CD4-positive, CD25-positive, alpha-beta regulatory T cell (primary cell): ENCODE results near the gene CNGB1. TPM values are rescaled to one million over a fixed set of nuclear protein-coding genes. Genes with fewer than 3 reads are reported as not detected.

ENCODE experiments used
- ATAC-seq, 2 donors: fragments of 150-1000 bp; cut with Tn5 transposase; one replicate each; pipeline ENCODE4 v1.10.0; 2021; ENCODE audit warnings: low read depth in 2 of 2, moderate number of reproducible peaks in 2 of 2, moderate library complexity in 1 of 2
- DNase-seq, 3 donors: peaks; one replicate each; pipeline versions ENCODE4 v3.0.0 to v3.0.0-alpha.2; 2012 to 2022; ENCODE audit warnings: mixed read lengths in 1 of 3
- H3K27ac ChIP-seq: one replicate; pipeline ENCODE4 v1.7.0; 2013; ENCODE audit warnings: mild to moderate bottlenecking, low read length; ENCODE audit not compliant: insufficient read depth, poor library complexity, severe bottlenecking
- H3K27me3 ChIP-seq: one replicate; pipeline ENCODE4 v1.7.0; 2013; ENCODE audit warnings: low read length; ENCODE audit not compliant: control insufficient read depth, insufficient read depth
- H3K36me3 ChIP-seq: one replicate; pipeline ENCODE4 v1.7.0; 2013; ENCODE audit warnings: mild to moderate bottlenecking, low read length, moderate library complexity; ENCODE audit not compliant: control insufficient read depth, insufficient read depth
- H3K4me1 ChIP-seq: 2 replicates; pipeline ENCODE4 v1.7.0; 2013; ENCODE audit warnings: mild to moderate bottlenecking, low read length; ENCODE audit not compliant: insufficient read depth, control insufficient read depth, poor library complexity, severe bottlenecking
- H3K4me3 ChIP-seq: one replicate; pipeline ENCODE4 v1.7.0; 2013; ENCODE audit warnings: low read depth, mild to moderate bottlenecking, low read length, moderate library complexity
- H3K9me3 ChIP-seq, 2 experiments: 1 replicate in 1 of 2; 2 replicates in 1 of 2; pipeline ENCODE4 v1.7.0; 2013; ENCODE audit warnings: low read length in 2 of 2, mild to moderate bottlenecking in 1 of 2, moderate library complexity in 1 of 2; ENCODE audit not compliant: control insufficient read depth in 2 of 2
- H3K27ac Mint-ChIP-seq, 3 donors: one replicate each; pipeline ENCODE4 v1.8.0; 2020 to 2022; ENCODE audit warnings: mild to moderate bottlenecking in 3 of 3, mixed read lengths in 3 of 3, moderate library complexity in 2 of 3
- H3K27me3 Mint-ChIP-seq: one replicate; pipeline ENCODE4 v1.8.0; 2022; ENCODE audit warnings: mild to moderate bottlenecking, mixed read lengths
- H3K36me3 Mint-ChIP-seq: one replicate; pipeline ENCODE4 v1.8.0; 2020; ENCODE audit warnings: mixed read lengths
- H3K4me1 Mint-ChIP-seq, 4 donors: one replicate each; pipeline ENCODE4 v1.8.0; 2020 to 2022; ENCODE audit warnings: mixed read lengths in 4 of 4, mild to moderate bottlenecking in 1 of 4
- H3K4me3 Mint-ChIP-seq, 4 donors: one replicate each; pipeline ENCODE4 v1.8.0; 2020 to 2022; ENCODE audit warnings: mild to moderate bottlenecking in 4 of 4, mixed read lengths in 4 of 4, moderate library complexity in 3 of 4
- H3K9me3 Mint-ChIP-seq, 7 donors: one replicate each; pipeline ENCODE4 v1.8.0; 2020 to 2022; ENCODE audit warnings: mixed read lengths in 7 of 7, mild to moderate bottlenecking in 3 of 7, moderate library complexity in 2 of 7
- polyA plus RNA-seq, 4 donors: library from polyadenylated mRNA; unstranded; fragments of 300-500 nt; fragmentation: Illumina TruSeq; gene quantifications; one replicate each; pipeline ENCODE4 v1.2.3, GENCODE V29; 2021
- total RNA-seq: library from RNA; stranded (reverse); gene quantifications from one replicate; pipeline ENCODE4 v1.2.3, GENCODE V29; 2022

CNGB1 gene
- total RNA-seq (not detected), polyA plus RNA-seq (not detected)

DNA sequence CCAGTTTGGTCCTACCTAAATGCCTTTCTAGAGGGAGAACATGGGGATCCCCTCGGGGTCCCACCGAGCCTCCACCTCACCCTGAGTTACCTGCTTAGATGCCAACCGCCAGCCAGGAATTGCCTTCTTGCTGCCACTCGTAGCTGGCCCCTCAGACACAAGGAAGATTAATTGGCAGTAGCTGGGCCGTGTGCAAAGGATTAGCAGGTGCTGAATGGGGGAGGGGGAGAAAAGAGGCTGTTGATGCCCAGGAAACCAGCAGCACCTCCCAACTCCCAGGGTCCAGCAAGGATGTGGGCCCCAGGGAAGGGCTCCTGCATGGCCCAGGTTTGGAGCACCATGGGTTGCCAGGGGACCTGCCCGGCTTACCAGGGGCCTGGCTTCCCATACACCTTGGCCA lies at the start of gene CNGB1:
Gene CNGB1 (minus strand): TSS at position 159 of the 400 bp plus-strand sequence. CDS start 3,842 bp downstream, outside the sequence.
- Histone ChIP-seq H3K36me3 (no peaks in the 10 kb centered on the region), H3K4me3 (no peak within 1 kb of the TSS), H3K27me3 (no peaks in the 10 kb centered on the region), H3K27ac (no peak within 1 kb of the TSS), H3K4me1 (no peaks in the 10 kb centered on the region), H3K9me3 (no peaks in the 10 kb centered on the region)
- Mint-ChIP-seq H3K9me3 (no peaks in the 10 kb centered on the region), H3K4me3 (no peak within 1 kb of the TSS), H3K4me1 (no peaks in the 10 kb centered on the region), H3K27ac (no peak within 1 kb of the TSS), H3K36me3 (no peaks in the 10 kb centered on the region), H3K27me3 (peaks cover 4% of the 10 kb centered on the region)
- no peak for DNase-seq
- ATAC-seq = no peak

DNA sequence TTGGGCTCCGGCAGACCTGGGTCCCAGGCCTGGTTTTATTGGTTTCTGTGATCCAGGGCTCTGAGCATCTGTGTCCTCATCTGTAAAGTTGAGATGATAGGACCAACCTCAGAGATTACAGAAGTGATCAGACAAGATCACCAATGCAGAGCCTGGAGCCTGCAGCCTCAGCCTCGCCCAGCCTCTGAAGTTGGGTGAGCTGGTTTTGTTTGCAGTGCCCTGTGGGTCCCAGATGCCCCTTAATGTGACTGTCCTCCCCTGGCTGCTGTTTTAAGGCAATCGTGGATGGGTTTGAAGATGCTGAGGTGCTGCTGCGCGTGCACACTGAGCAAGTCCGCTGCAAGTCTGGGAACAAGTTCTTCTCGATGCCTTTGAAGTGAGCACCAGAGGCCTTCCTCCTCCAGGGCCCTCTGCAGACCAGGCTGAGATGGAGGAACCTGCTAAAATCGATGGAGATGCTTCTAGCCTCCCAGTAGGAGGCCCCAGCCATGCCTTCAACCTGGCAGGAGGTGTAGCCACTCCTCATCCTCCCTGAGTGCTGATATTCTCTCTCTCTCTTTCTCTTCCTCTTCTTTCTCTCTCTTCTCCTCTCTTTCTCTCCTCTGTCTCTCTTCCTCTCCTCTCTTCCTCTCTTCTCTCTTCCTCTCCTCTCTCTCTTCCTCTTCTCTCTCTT lies 49.1 kb upstream of the CNGB1 start:
- DNase-seq (no peak), ATAC-seq (no peak)
- peak overlapping the region; percentile 39 for H3K27ac ChIP-seq
- H3K27ac Mint-ChIP-seq = peak overlapping the region; percentile 23 to 99 (median 85)
- no peak overlapping the region for H3K4me3 Mint-ChIP-seq
- peaks cover 19% of the 10 kb centered on the region for H3K36me3 ChIP-seq
- H3K9me3 ChIP-seq = no peaks in the 10 kb centered on the region
- peaks cover 12% of the 10 kb centered on the region for H3K4me1 ChIP-seq
- H3K27me3 ChIP-seq = no peaks in the 10 kb centered on the region
- peaks cover 6% of the 10 kb centered on the region for H3K27me3 Mint-ChIP-seq
- peaks cover 2 to 24% (median 10%) of the 10 kb centered on the region in 4 donors for H3K4me1 Mint-ChIP-seq
- H3K9me3 Mint-ChIP-seq = no peaks in the 10 kb centered on the region
- H3K36me3 Mint-ChIP-seq = no peaks in the 10 kb centered on the region
- no peak overlapping the region for H3K4me3 ChIP-seq

DNA sequence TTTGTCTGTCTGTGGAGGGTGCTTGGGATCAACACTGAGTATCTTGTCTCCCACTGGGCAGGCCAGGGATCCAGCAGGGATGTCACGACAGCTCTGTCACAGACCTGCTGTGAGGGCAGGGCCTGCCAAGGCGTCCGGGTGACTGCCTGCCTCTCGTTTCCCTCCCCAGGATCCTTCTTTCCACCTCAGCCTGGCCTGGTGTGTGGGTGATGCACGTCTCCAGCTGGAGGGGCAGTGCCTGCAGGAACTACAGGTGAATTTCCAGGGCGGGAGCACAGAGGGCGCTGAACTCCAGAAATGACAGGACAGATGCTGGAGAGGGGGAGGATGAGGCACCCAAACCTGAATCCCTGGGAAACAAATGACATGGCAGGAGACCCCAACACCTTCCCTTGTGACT lies 47.9 kb upstream of the CNGB1 start:
- peak overlapping the region in 1 of 3 donors; percentile 29 for H3K27ac Mint-ChIP-seq
- DNase-seq (no peak), ATAC-seq (no peak)
- peaks cover 19% of the 10 kb centered on the region for H3K36me3 ChIP-seq
- H3K9me3 ChIP-seq = no peaks in the 10 kb centered on the region
- H3K27me3 ChIP-seq = no peaks in the 10 kb centered on the region
- H3K4me1 Mint-ChIP-seq = peaks cover 0 to 17% (median 5%) of the 10 kb centered on the region in 4 donors
- no peak overlapping the region for H3K27ac ChIP-seq
- H3K27me3 Mint-ChIP-seq = no peaks in the 10 kb centered on the region
- no peak overlapping the region for H3K4me3 ChIP-seq
- H3K36me3 Mint-ChIP-seq = no peaks in the 10 kb centered on the region
- H3K4me1 ChIP-seq = peaks cover 3% of the 10 kb centered on the region
- H3K4me3 Mint-ChIP-seq = no peak overlapping the region
- no peaks in the 10 kb centered on the region for H3K9me3 Mint-ChIP-seq

- peaks cover 32% of the 10 kb centered on the region for H3K36me3 ChIP-seq
These were observed 46.0 kb upstream of the CNGB1 start for GRCh38 chr16:58016840-58017446.

DNA sequence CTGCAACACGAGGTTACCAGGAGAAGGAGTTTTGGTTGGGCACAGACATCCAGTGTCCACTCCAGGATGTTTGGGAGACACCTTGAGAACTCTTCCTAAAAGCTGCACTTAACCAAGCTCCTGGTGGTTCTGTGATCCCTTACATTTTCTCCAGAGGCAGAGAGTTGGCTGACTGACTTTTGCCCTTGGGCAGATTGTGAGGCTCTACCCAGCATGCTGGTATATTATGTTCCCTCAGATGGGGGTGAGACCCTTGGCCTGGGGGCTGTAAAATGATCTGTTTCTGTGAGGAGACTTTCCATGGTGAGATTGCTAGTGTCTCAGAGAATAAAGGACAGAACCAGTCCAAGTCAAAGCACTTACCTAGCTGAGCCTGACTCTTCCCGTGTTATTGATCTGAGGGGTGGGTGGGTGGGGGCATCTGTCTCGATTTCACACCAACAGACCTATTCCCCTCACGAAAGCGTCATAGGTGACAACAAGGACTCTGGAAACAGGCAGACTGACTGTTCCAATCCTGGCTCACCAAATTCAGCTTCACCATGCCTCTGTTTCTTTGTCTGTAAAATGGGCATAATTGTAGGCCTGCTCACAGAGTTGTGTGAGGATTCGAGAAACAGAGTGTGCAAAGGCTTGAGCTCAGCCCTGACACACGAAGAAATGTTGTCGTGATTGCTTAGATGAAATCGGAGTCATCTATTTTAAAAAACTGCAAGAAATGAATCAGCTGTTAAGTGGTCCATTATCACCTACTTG lies 42.5 kb upstream of the CNGB1 start:
- Histone ChIP-seq H3K27ac (no peak overlapping the region), H3K36me3 (peaks cover 54% of the 10 kb centered on the region), H3K4me1 (no peaks in the 10 kb centered on the region), H3K4me3 (no peak overlapping the region), H3K9me3 (no peaks in the 10 kb centered on the region), H3K27me3 (no peaks in the 10 kb centered on the region)
- H3K27me3 Mint-ChIP-seq = no peaks in the 10 kb centered on the region
- H3K4me1 Mint-ChIP-seq = no peaks in the 10 kb centered on the region
- DNase-seq (no peak), ATAC-seq (no peak)
- no peak overlapping the region for H3K27ac Mint-ChIP-seq
- H3K9me3 Mint-ChIP-seq = no peaks in the 10 kb centered on the region
- peaks cover 13% of the 10 kb centered on the region for H3K36me3 Mint-ChIP-seq
- no peak overlapping the region for H3K4me3 Mint-ChIP-seq

More at GRCh38 chr16:58016840-58017446, 46.0 kb upstream of the CNGB1 start:
- Mint-ChIP-seq H3K4me3 (no peak overlapping the region), H3K9me3 (no peaks in the 10 kb centered on the region), H3K27me3 (no peaks in the 10 kb centered on the region), H3K4me1 (peaks cover 0 to 15% (median 4%) of the 10 kb centered on the region in 4 donors), H3K36me3 (no peaks in the 10 kb centered on the region), H3K27ac (no peak overlapping the region)
- H3K9me3 ChIP-seq = no peaks in the 10 kb centered on the region
- ATAC-seq (no peak), DNase-seq (no peak)
- no peak overlapping the region for H3K27ac ChIP-seq
- no peaks in the 10 kb centered on the region for H3K27me3 ChIP-seq
- no peak overlapping the region for H3K4me3 ChIP-seq
- H3K4me1 ChIP-seq = peaks cover 3% of the 10 kb centered on the region

GRCh38 chr16:58012481-58012880 lies 41.6 kb upstream of the CNGB1 start:
- peaks cover 51% of the 10 kb centered on the region for H3K36me3 ChIP-seq
- ATAC-seq (no peak), DNase-seq (no peak)
- no peaks in the 10 kb centered on the region for H3K9me3 ChIP-seq
- no peaks in the 10 kb centered on the region for H3K4me1 Mint-ChIP-seq
- H3K4me1 ChIP-seq = no peaks in the 10 kb centered on the region
- H3K27me3 Mint-ChIP-seq = no peaks in the 10 kb centered on the region
- no peak overlapping the region for H3K27ac ChIP-seq
- H3K4me3 ChIP-seq = no peak overlapping the region
- no peaks in the 10 kb centered on the region for H3K9me3 Mint-ChIP-seq
- H3K27me3 ChIP-seq = no peaks in the 10 kb centered on the region
- H3K36me3 Mint-ChIP-seq = peaks cover 13% of the 10 kb centered on the region
- H3K4me3 Mint-ChIP-seq = no peak overlapping the region
- no peak overlapping the region for H3K27ac Mint-ChIP-seq

- DNase-seq (no peak), ATAC-seq (no peak)
- Mint-ChIP-seq H3K27ac (no peak overlapping the region), H3K4me3 (no peak overlapping the region), H3K4me1 (peaks cover 0 to 4% (median 1%) of the 10 kb centered on the region in 4 donors), H3K36me3 (peaks cover 19% of the 10 kb centered on the region), H3K27me3 (no peaks in the 10 kb centered on the region), H3K9me3 (no peaks in the 10 kb centered on the region)
- H3K4me3 ChIP-seq = no peak overlapping the region
- H3K4me1 ChIP-seq = no peaks in the 10 kb centered on the region
- H3K27me3 ChIP-seq = no peaks in the 10 kb centered on the region
- no peaks in the 10 kb centered on the region for H3K9me3 ChIP-seq
- H3K27ac ChIP-seq = no peak overlapping the region
- H3K36me3 ChIP-seq = peaks cover 46% of the 10 kb centered on the region
These were observed 40.7 kb upstream of the CNGB1 start for GRCh38 chr16:58011652-58012051.
